NCI-H69 (cell line): ENCODE results near the gene SCG2.

Source experiments
- DNase-seq: peaks from one replicate; lab custom pipeline; 2025; lab: John Stamatoyannopoulos, UW

SCG2 gene, protein sequence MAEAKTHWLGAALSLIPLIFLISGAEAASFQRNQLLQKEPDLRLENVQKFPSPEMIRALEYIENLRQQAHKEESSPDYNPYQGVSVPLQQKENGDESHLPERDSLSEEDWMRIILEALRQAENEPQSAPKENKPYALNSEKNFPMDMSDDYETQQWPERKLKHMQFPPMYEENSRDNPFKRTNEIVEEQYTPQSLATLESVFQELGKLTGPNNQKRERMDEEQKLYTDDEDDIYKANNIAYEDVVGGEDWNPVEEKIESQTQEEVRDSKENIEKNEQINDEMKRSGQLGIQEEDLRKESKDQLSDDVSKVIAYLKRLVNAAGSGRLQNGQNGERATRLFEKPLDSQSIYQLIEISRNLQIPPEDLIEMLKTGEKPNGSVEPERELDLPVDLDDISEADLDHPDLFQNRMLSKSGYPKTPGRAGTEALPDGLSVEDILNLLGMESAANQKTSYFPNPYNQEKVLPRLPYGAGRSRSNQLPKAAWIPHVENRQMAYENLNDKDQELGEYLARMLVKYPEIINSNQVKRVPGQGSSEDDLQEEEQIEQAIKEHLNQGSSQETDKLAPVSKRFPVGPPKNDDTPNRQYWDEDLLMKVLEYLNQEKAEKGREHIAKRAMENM

DNA sequence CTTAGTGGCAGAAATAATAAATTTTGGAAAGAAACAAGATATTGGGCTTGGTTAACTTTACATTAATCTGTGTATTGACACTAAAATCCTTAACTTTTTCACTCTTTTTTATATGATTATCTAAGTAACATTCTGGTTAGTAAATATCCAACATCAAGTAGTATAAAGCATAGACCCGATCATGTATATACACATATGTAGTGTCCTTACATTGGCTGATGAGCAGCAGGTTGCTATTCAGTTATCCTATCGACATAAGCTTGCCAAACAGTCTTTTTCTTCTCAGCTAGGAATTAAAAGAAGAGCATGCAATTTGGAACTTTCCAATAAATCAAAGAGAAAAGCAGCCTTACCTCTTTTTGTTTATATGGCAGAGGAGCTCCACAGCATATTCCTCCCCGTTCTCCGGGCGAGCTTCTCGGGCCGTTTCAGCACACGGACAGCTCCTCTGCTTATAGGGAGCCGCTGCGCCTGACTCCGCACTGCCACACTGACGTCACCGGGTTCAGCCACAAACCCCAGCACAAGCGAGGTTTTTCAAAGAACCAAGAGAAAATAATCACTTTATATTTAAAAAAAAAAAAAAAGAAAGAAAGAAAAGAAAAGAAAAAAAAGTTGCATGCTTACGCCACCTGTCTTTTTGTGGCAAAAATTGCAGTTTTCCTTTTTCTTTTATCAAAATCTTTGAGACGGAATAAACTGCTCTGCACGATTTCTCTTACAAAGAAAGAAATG is at the start of gene SCG2:
Gene SCG2, minus strand, starts transcription at position 430 of the 735 bp plus-strand sequence. CDS start 3,079 bp downstream, outside the sequence.
- DNase-seq = peak; percentile 88

GRCh38 chr2:223649554-223650533 is 47.7 kb upstream of the SCG2 start:
- no peak for DNase-seq

GRCh38 chr2:223648755-223649154 is 46.6 kb upstream of the SCG2 start:
- DNase-seq = peak; percentile 29

- DNase-seq = peak; percentile 4
Measured at GRCh38 chr2:223647258-223647952, 45.2 kb upstream of the SCG2 start.

DNA sequence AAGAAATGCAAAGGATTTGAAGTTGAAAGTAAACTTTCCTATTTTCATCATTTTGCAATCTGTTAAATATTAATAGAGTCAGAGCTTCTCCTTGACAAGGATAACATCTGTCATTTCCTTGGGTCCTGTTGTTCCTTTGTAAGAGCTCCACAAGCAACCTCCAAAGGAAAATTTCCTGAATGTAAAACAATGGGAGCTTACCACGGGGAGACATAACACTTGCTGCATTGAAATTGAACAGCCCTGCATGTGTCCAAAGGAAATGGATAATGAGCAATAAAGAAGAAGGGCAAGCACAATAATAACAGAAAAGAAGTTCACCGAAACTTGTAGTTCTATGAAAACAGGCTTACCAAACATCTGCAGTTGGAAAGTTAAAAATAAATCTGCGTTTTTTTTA is 42.0 kb upstream of the SCG2 start:
- DNase-seq = peak; percentile 52

GRCh38 chr2:223643309-223643708 is 41.1 kb upstream of the SCG2 start:
- DNase-seq = peak; percentile 60

DNA sequence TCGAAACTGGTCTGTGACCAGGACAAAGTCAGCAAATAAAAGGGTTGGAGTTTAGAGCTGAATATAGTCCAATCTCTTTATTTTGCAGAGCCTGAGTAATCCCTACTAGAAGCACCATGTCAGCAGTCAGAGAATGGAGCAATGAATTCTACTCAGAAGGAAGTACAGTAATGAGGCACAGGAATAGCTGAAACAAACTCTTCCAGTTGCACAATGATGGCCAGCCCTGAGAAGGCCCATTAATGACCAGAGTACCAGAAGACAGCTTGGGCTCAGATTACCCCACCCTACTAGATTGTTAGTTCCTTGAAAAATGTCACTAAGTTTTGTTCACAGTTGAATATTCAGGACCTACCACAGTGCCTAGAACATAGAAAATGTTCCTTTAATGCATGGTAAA is 40.3 kb upstream of the SCG2 start:
- DNase-seq = no peak

GRCh38 chr2:223641082-223641481 is 38.9 kb upstream of the SCG2 start:
- peak; percentile 34 for DNase-seq

DNA sequence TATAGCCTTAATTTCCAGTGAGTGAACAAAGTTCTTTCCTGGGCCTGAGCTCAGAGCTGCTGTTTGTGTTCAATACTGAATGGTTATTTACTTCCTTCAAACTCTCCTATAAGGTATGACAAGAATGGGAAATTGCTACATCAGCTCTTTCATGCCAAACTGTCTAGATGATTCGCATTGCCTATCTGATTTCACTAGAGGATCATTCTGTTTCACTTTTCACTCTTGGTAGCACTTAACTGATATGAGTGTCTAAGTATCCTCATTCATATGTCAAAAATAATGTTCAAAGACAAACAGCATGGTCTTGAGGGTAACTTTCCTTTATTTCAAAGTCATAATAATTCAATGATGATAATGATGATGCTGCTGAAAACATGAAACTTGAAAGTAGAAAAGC is 32.9 kb upstream of the SCG2 start:
- DNase-seq = no peak

GRCh38 chr2:223634238-223634637 is 32.1 kb upstream of the SCG2 start:
- DNase-seq = no peak

DNA sequence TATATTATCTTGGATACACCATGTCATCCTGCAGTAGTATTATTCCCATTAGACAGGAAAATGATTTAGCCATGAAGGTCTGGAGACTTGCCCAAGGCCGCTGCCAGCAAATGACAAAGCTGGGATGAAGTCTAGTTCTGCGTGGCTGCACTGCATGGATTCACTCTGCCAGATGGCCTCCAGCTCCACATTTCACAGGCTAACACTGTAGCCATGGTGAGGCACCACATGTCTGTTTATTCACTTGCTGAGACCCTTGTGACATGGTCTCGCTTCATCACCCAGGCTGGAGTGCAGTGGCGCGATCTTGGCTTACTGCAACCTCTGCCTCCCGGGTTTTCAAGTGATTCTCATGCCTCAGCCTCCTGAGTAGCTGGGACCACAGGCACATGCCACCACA is 31.5 kb upstream of the SCG2 start:
- peak; percentile 79 for DNase-seq

GRCh38 chr2:223632826-223633225 is 30.7 kb upstream of the SCG2 start:
- DNase-seq = no peak

- DNase-seq = no peak
Measured at GRCh38 chr2:223626716-223627115, 24.6 kb upstream of the SCG2 start.

GRCh38 chr2:223625652-223626051 is 23.5 kb upstream of the SCG2 start:
- no peak for DNase-seq

- peak; percentile 71 for DNase-seq
Measured at GRCh38 chr2:223621901-223622300, 19.7 kb upstream of the SCG2 start.

DNA sequence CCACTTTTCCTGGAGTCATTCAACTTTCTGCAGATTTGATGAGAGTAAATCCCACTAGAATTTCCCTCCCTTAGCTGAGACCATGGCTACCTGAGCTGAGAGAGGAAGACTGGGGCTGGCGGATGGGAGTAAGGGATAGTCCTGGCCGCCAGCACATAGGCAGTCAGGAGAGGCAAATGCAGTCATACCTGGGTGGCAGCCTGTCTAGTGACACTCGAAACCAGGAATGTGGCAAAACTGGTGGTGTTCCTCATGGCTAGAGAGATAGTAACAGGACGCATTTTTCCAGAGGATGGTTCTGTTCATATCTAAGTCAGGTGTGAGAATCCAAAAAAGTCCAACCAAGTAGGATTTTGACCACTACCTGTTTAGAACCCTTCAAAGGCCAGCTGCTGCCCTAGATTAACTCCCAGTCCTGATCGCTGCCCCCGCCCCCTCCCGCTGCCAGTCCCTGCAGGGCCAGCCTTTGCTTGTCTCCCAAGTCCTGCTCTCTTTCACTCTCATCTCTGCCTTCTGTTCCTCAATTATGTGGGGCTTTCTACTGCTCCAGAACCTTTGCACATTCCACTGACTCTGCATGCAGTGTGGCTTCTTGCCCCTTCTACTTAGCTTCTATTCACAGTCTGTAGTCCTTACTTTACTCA is 17.4 kb upstream of the SCG2 start:
- peak; percentile 17 for DNase-seq

DNA sequence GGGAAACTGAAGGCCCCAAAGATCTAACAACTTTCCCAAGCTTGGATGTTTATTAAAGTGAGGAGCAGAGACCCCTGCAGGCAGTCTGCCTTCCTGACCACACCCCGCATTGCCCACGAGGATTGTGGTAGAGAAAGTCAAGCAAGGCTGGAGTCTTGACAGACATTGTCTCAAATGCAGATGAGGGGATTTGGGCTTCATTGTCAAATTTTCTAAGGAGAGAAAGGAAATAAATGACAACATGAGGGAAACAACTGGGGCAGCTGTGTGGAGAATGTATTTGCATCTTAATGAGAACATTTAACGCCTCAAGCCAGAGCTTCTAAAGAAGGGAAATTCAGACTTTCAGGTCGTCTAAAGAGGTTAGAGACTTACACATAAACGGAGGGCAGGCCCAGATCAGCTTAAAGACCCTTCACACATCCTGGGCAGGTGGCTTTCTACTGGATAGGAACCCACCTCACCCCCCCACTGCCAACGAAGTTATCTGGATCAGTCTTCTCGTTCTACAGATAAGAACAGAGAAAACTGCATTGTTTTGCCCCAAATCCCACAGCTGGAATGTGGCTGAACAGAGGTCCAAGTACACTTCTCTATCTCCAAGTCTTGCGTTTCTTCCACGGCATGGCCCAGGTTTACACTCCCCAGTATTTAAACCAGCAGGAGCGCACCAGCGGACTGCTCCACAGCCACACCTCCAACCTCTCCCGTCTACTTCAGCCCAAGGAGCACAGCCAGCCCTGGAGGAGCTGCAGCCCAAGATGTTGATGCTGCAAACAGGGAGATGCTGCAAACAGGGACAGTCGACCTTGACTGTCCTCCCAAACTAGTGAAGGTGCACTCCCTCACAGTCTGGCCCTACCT is 16.2 kb upstream of the SCG2 start:
- DNase-seq = peak; percentile 4

GRCh38 chr2:223614534-223614933 is 12.4 kb upstream of the SCG2 start:
- DNase-seq = no peak
